ENCODE data around the gene MIF4GD. TPM values are rescaled to one million over a fixed set of nuclear protein-coding genes. Genes with fewer than 3 reads are reported as not detected.
"Not testable (repeated sequence)": the region's sequence is repeated elsewhere in the genome, so short reads cannot be mapped to it uniquely, and the experiment has no call there.

MIF4GD gene
- total and polyA plus RNA-seq, 10 of the 15 experiments (the other 5 are each of a cell fraction or from before 2014, with no cell fraction given): 22.8 to 96.2 (median 60.1) TPM

- H3K36me3 ChIP-seq (ENCODE audit: control insufficient read depth in 2 of 2, insufficient read depth in 2 of 2, low read length in 1 of 2); FAIRE-seq; H3K9me3 ChIP-seq (replicated peaks; ENCODE audit: control insufficient read depth, insufficient read depth, low read length); H4K20me1 ChIP-seq (ENCODE audit: control insufficient read depth, insufficient read depth); H3K4me2 ChIP-seq (ENCODE audit: control insufficient read depth, insufficient read depth); H2AFZ ChIP-seq (ENCODE audit: control insufficient read depth, low read depth, low read length); in situ Hi-C loops (cut with MboI); H3K4me3 ChIP-seq; H3K27me3 ChIP-seq (replicated peaks in 1 of 2; ENCODE audit: control insufficient read depth in 2 of 2, insufficient read depth in 2 of 2, low read length in 1 of 2); DNase-seq (ENCODE audit: low read depth, low spot score); BruUV-seq (replicated peaks); H3K9ac ChIP-seq (ENCODE audit: control insufficient read depth, insufficient read depth, low read length); ATAC-seq; intact Hi-C loops (cut with micrococcal nuclease; ENCODE audit: unreplicated experiment): not testable (repeated sequence)
- SMC1A ChIA-PET (ENCODE audit: uncharacterized antibody, unreplicated experiment): interaction anchor here (0.9 to 5.2 kb wide), 6 partner anchors 27 to 119 kb away, joined by 3 to 86 read pairs (median 5); no protein-coding TSS in a partner anchor
- Histone ChIP-seq H3K4me1 (ENCODE audit: control insufficient read depth, insufficient read depth, low read length) (peaks cover 56% of the 10 kb centered on the region), H3K79me2 (ENCODE audit: control insufficient read depth, insufficient read depth, low read length) (peaks cover 13% of the 10 kb centered on the region), H3K27ac (ENCODE audit: control insufficient read depth, insufficient read depth) (peak overlapping the region; percentile 97; the same call in 1 of the 2 replicates)
- 84% methylated on average over 15 of the region's 16 CpGs for WGBS (ENCODE audit: insufficient coverage, insufficient replicate concordance, low lambda C conversion rate, missing lambda C conversion rate)
- TF ChIP-seq MLLT1 (IDR thresholded peaks at IDR 0.05): peak; percentile 81
- CTCF ChIA-PET: interaction anchor here (0.7 to 4.6 kb wide), 8 partner anchors 23 to 120 kb away, joined by 3 to 36 read pairs (median 4); partner anchors contain the start of gene MIF4GD
- POLR2A ChIA-PET: interaction anchor here (0.7 to 2.1 kb wide), 6 partner anchors 8 to 113 kb away, joined by 3 to 6 read pairs (median 4); no protein-coding TSS in a partner anchor
- RAD21 ChIA-PET (ENCODE audit: unreplicated experiment): interaction anchor here (1.5 to 13.2 kb wide), 2 partner anchors 26 to 87 kb away, joined by 3 to 364 read pairs; no protein-coding TSS in a partner anchor
Measured at GRCh38 chr17:75292810-75293448, 21.9 kb upstream of the MIF4GD start.

DNA sequence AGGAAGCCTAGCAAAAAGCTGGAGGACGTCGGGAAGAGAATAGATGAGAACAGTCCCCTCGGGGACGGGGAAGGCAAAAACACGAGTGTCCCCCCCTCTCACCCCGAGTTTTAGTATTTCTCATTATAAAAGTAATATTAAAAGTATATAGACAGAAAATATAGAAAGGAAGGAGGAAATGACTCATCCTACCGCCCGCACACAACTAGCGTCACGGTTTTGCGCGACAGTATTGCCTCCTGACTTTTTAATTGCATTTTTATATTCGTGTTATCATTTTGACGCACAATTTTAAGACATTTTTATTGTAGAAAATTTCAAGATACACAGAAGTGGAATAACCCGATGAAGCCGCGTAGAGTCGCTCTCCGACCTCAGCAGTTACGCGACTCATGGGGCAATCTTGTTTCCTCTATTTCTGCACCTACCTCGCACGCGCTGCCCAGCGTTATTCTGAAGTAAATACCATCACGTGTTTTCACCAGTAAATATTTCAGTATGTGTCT lies 18.9 kb upstream of the MIF4GD start:
- DNase-seq (ENCODE audit: low read depth, low spot score): peak; percentile 71
- SMC1A ChIA-PET (ENCODE audit: uncharacterized antibody, unreplicated experiment): interaction anchor here (0.6 to 5.2 kb wide), 32 partner anchors 8 to 1486 kb away, joined by 3 to 86 read pairs (median 5); partner anchors contain the start of genes GGA3, GRB2, MIF4GD and MRPS7
- H3K4me2 ChIP-seq (ENCODE audit: control insufficient read depth, insufficient read depth): peak overlapping the region; percentile 67
- POLR2A ChIA-PET: interaction anchor here (0.5 to 2.9 kb wide), 29 partner anchors 8 to 276 kb away, joined by 3 to 30 read pairs (median 4); partner anchors contain the start of genes GGA3, GRB2, MIF4GD and MRPS7
- H3K27ac ChIP-seq (ENCODE audit: control insufficient read depth, insufficient read depth): peak overlapping the region; percentile 83
- H3K9ac ChIP-seq (ENCODE audit: control insufficient read depth, insufficient read depth, low read length): peak overlapping the region; percentile 66
- CTCF ChIA-PET: interaction anchor here (0.6 to 4.6 kb wide), 38 partner anchors 9 to 435 kb away, joined by 3 to 65 read pairs (median 6); partner anchors contain the start of genes GGA3, GRB2, MIF4GD and MRPS7
- H3K9me3 ChIP-seq (replicated peaks; ENCODE audit: control insufficient read depth, insufficient read depth, low read length): no peaks in the 10 kb centered on the region
- in situ Hi-C loops (cut with MboI): no loop called here
- H2AFZ ChIP-seq (ENCODE audit: control insufficient read depth, low read depth, low read length): peak overlapping the region; percentile 66
- ATAC-seq: peak; percentile 56
- TSS peak; percentile 98 for BruUV-seq (replicated peaks)
- intact Hi-C loops (cut with micrococcal nuclease; ENCODE audit: unreplicated experiment): loop anchor here (1.0 to 5.0 kb wide), 3 partner anchors 7 to 115 kb away; partner anchors contain the start of gene GRB2
- peak overlapping the region; percentile 66; the same call in 1 of the 2 replicates for H3K4me3 ChIP-seq
- FAIRE-seq: no peak
- no peaks in the 10 kb centered on the region; the same call in 1 of the 2 replicates for H4K20me1 ChIP-seq (ENCODE audit: control insufficient read depth, insufficient read depth)
- H3K79me2 ChIP-seq (ENCODE audit: control insufficient read depth, insufficient read depth, low read length): peaks cover 33% of the 10 kb centered on the region
- H3K4me1 ChIP-seq (ENCODE audit: control insufficient read depth, insufficient read depth, low read length): peaks cover 40% of the 10 kb centered on the region
- RAD21 ChIA-PET (ENCODE audit: unreplicated experiment): interaction anchor here (0.8 to 13.2 kb wide), 35 partner anchors 8 to 457 kb away, joined by 3 to 364 read pairs (median 8); partner anchors contain the start of genes GGA3, GRB2, LLGL2 and MIF4GD
- WGBS (ENCODE audit: insufficient coverage, insufficient replicate concordance, low lambda C conversion rate, missing lambda C conversion rate): under 1% methylated on average over 26 of the region's 26 CpGs
- H3K36me3 ChIP-seq (ENCODE audit: control insufficient read depth in 2 of 2, insufficient read depth in 2 of 2, low read length in 1 of 2): peaks cover 12 to 16% of the 10 kb centered on the region in 2 experiments
- no peaks in the 10 kb centered on the region for H3K27me3 ChIP-seq (replicated peaks in 1 of 2; ENCODE audit: control insufficient read depth in 2 of 2, insufficient read depth in 2 of 2, low read length in 1 of 2)
- TF ChIP-seq RUNX3 (IDR thresholded peaks at IDR 0.05; ENCODE audit: low read length) (peak; percentile 19; the same call in 1 of the 2 replicates), CHD4 (IDR thresholded peaks at IDR 0.05) (no peak), YY1 (IDR thresholded peaks at IDR 0.05; ENCODE audit: low read depth, low read length) (no peak), YBX1 (IDR thresholded peaks at IDR 0.05) (no peak), IRF3 (IDR thresholded peaks at IDR 0.05) (no peak), ZNF24 (IDR thresholded peaks at IDR 0.05) (no peak), SREBF1 (IDR thresholded peaks at IDR 0.05; ENCODE audit: low read length) (no peak), EP300 (IDR thresholded peaks at IDR 0.05; ENCODE audit: borderline replicate concordance in 1 of 2, control insufficient read depth in 1 of 2, low read depth in 2 of 2, low read length in 2 of 2) (no peak), ATF7 (IDR thresholded peaks at IDR 0.05; ENCODE audit: low read depth) (peak; percentile 33; the same call in 1 of the 2 replicates), HCFC1 (IDR thresholded peaks at IDR 0.05; ENCODE audit: low read length) (peak; percentile 31; the same call in 1 of the 2 replicates), IKZF2 (IDR thresholded peaks at IDR 0.05) (peak in 1 of 2 experiments; percentile 9; a peak in 2 of 4 replicates), SMARCA5 (IDR thresholded peaks at IDR 0.05) (peak; percentile 2; the same call in 1 of the 2 replicates)
